Measurements from ENCODE around the gene FCHO1. TPM values are rescaled to one million over a fixed set of nuclear protein-coding genes. Genes with fewer than 3 reads are reported as not detected.

The FCHO1 gene
- 0.86 and 2.1 TPM in 2 replicates for total RNA-seq

GRCh38 chr19:17751103-17751911, at the start of gene FCHO1:
FCHO1 (plus strand) TSS chr19:17751477; CDS start chr19:17755165, 3,688 bp downstream.

GRCh38 chr19:17718947-17719711, 32.1 kb upstream of the FCHO1 start, which contains the start of gene MAP1S:
MAP1S (plus strand) TSS chr19:17719480; CDS start chr19:17719503, 23 bp downstream.

GRCh38 chr19:17794731-17795494, 43.6 kb downstream of the FCHO1 start, which contains the start of gene B3GNT3:
B3GNT3 (plus strand) TSS chr19:17795138; CDS start chr19:17807808, 12,670 bp downstream.

GRCh38 chr19:17821190-17821589, 69.9 kb downstream of the FCHO1 start, which contains the start of gene INSL3:
INSL3 (minus strand) TSS chr19:17821519; CDS start chr19:17821506, 13 bp downstream.

Other genes starting within 250 kb of the FCHO1 start
- 79.6 and 89.1 TPM in 2 replicates for gene PGLS, start 239.8 kb upstream of the FCHO1 start, total RNA-seq
- 208 TPM in 2 replicates for gene COLGALT1, start 195.8 kb upstream of the FCHO1 start, total RNA-seq
- gene UNC13A, start 63.1 kb upstream of the FCHO1 start, total RNA-seq = not detected in 2 replicates
- 23.2 and 60.5 TPM in 2 replicates for gene MAP1S, start 32.0 kb upstream of the FCHO1 start, total RNA-seq
- gene B3GNT3, start 43.7 kb downstream of the FCHO1 start, total RNA-seq = not detected in 2 replicates
- gene INSL3, start 70.0 kb downstream of the FCHO1 start, total RNA-seq = not detected in 2 replicates
- 5.5 and 6.2 TPM in 2 replicates for gene JAK3, start 96.5 kb downstream of the FCHO1 start, total RNA-seq
- gene RPL18A, start 108.4 kb downstream of the FCHO1 start, total RNA-seq = 1,276 and 1,475 TPM in 2 replicates
- gene SLC5A5, start 120.5 kb downstream of the FCHO1 start, total RNA-seq = not detected in 2 replicates
- gene CCDC124, start 181.5 kb downstream of the FCHO1 start, total RNA-seq = 103 and 111 TPM in 2 replicates
- gene KCNN1, start 215.6 kb downstream of the FCHO1 start, total RNA-seq = not detected in 2 replicates

Data from myometrial cell (primary cell).